Naive thymus-derived CD4-positive, alpha-beta T cell (primary cell): ENCODE measurements around the gene AFG3L2. TPM values are rescaled to one million over a fixed set of nuclear protein-coding genes. Genes with fewer than 3 reads are reported as not detected.

ENCODE experiments used
- ATAC-seq: fragments of 150-1000 bp; cut with Tn5 transposase; 2 replicates; pipeline ENCODE4 v1.10.0; 2021; ENCODE audit warnings: mild to moderate bottlenecking, moderate library complexity
- CTCF ChIA-PET: fragments of 350-600 bp; sonication (Branson Sonifier 250); formaldehyde crosslinking; loops from one replicate; lab custom pipeline; 2021; ENCODE audit warnings: antibody characterized with exemption; lab: Charles Lee
- POLR2A ChIA-PET: fragments of 350-600 bp; sonication (Branson Sonifier 250); formaldehyde crosslinking; loops from one replicate; lab custom pipeline; 2021; ENCODE audit warnings: antibody characterized with exemption, inconsistent platforms; lab: Charles Lee
- DNase-seq, 9 donors: peaks; one replicate each; pipeline versions ENCODE4 v3.0.0 to v3.0.0-alpha.2; 2020 to 2022; ENCODE audit warnings: mixed read lengths in 1 of 9
- H3K27ac ChIP-seq: one replicate; pipeline ENCODE4 v1.7.0; 2013; ENCODE audit warnings: mild to moderate bottlenecking, low read depth, low read length, moderate library complexity
- H3K27me3 ChIP-seq, 2 donors: one replicate each; pipeline ENCODE4 v1.7.0; 2013; ENCODE audit warnings: low read length in 2 of 2, mild to moderate bottlenecking in 2 of 2, moderate library complexity in 2 of 2; ENCODE audit not compliant: control insufficient read depth in 2 of 2, insufficient read depth in 2 of 2
- H3K36me3 ChIP-seq, 3 experiments: 1 replicate in 2 of 3; 2 replicates in 1 of 3; pipeline ENCODE4 v1.7.0; 2013; ENCODE audit warnings: low read length in 3 of 3, mild to moderate bottlenecking in 3 of 3, moderate library complexity in 1 of 3; ENCODE audit not compliant: insufficient read depth in 3 of 3, control insufficient read depth in 2 of 3
- H3K4me1 ChIP-seq, 2 donors: one replicate each; pipeline ENCODE4 v1.7.0; 2013; ENCODE audit warnings: low read length in 2 of 2, mild to moderate bottlenecking in 2 of 2, moderate library complexity in 1 of 2; ENCODE audit not compliant: control insufficient read depth in 2 of 2, insufficient read depth in 2 of 2
- H3K4me3 ChIP-seq: 2 replicates; pipeline ENCODE4 v1.7.0; 2013; ENCODE audit warnings: mild to moderate bottlenecking, low read length
- H3K9me3 ChIP-seq, 3 experiments: 1 replicate in 2 of 3; 2 replicates in 1 of 3; pipeline ENCODE4 v1.7.0; 2013; ENCODE audit warnings: low read length in 3 of 3; ENCODE audit not compliant: control insufficient read depth in 2 of 3
- H3K27ac Mint-ChIP-seq, 9 donors: one replicate each; pipeline ENCODE4 v1.8.0; 2020 to 2022; ENCODE audit warnings: mixed read lengths in 9 of 9, mild to moderate bottlenecking in 8 of 9, moderate library complexity in 5 of 9, inconsistent platforms in 2 of 9
- H3K27me3 Mint-ChIP-seq, 5 donors: one replicate each; pipeline ENCODE4 v1.8.0; 2021 to 2022; ENCODE audit warnings: mixed read lengths in 5 of 5, mild to moderate bottlenecking in 1 of 5
- H3K36me3 Mint-ChIP-seq, 5 donors: one replicate each; pipeline ENCODE4 v1.8.0; 2020 to 2022; ENCODE audit warnings: mixed read lengths in 5 of 5, mild to moderate bottlenecking in 3 of 5, inconsistent platforms in 1 of 5
- H3K4me1 Mint-ChIP-seq, 7 donors: one replicate each; pipeline ENCODE4 v1.8.0; 2020 to 2022; ENCODE audit warnings: mixed read lengths in 7 of 7, mild to moderate bottlenecking in 3 of 7, inconsistent platforms in 1 of 7
- H3K4me3 Mint-ChIP-seq, 10 donors: one replicate each; pipeline ENCODE4 v1.8.0; 2020 to 2022; ENCODE audit warnings: mild to moderate bottlenecking in 10 of 10, mixed read lengths in 10 of 10, moderate library complexity in 6 of 10, inconsistent platforms in 2 of 10
- H3K9me3 Mint-ChIP-seq, 11 donors: one replicate each; pipeline ENCODE4 v1.8.0; 2020 to 2022; ENCODE audit warnings: mixed read lengths in 11 of 11, mild to moderate bottlenecking in 4 of 11, inconsistent platforms in 1 of 11, moderate library complexity in 1 of 11
- intact Hi-C, 2 donors: fragments of 100-400 bp; cut with micrococcal nuclease; formaldehyde crosslinking; loops; one replicate each; pipeline ENCODE4 v1.15.1; 2023
- polyA plus RNA-seq, 2 donors: library from polyadenylated mRNA; unstranded; fragments of 300-500 nt; fragmentation: Illumina TruSeq; gene quantifications; one replicate each; pipeline ENCODE4 v1.2.3, GENCODE V29; 2021
- total RNA-seq, 6 experiments: library from RNA in 5 of 6; stranded (reverse) in 5 of 6; gene quantifications; 1 replicate in 5 of 6; 2 replicates in 1 of 6; pipeline ENCODE4 v1.2.3 and lab custom pipeline; 2021 to 2026

The AFG3L2 gene
- total and polyA plus RNA-seq, 7 experiments from 2014 or later: 26.3 to 42.3 (median 32.0) TPM

DNA sequence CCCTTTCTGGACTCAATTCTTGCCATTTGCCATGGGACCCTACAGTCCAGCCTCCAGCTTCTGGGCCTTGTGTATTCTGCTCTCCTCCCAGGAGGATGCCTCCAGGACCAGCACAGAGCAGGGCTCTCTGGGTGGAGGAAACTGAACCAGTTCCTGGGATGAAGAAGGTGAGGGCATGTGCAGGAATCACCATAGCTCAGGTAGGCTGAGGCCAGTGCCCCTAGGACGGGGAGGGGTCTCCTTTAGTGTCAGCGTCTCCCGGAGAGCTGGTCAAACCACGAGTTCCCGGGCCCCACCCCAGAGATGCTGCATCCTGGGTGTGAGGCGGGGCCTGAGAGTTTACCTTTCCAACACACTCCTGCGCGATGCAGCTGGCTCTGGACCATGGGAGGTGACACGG is 24.9 kb upstream of the AFG3L2 start:
- Mint-ChIP-seq H3K9me3 (no peaks in the 10 kb centered on the region), H3K4me3 (no peak overlapping the region), H3K27me3 (peaks cover 38 to 56% (median 55%) of the 10 kb centered on the region in 5 donors), H3K27ac (no peak overlapping the region), H3K4me1 (peaks cover 1 to 19% (median 12%) of the 10 kb centered on the region in 7 donors), H3K36me3 (no peaks in the 10 kb centered on the region)
- DNase-seq: no peak
- POLR2A ChIA-PET: no interaction called here
- H3K4me3 ChIP-seq: no peak overlapping the region
- no peak for ATAC-seq
- no peaks in the 10 kb centered on the region for H3K36me3 ChIP-seq
- H3K27ac ChIP-seq: no peak overlapping the region
- CTCF ChIA-PET: no interaction called here
- intact Hi-C loops: no loop called here
- peaks cover 7 to 8% of the 10 kb centered on the region in 2 donors for H3K4me1 ChIP-seq
- H3K27me3 ChIP-seq: peaks cover 0 to 5% of the 10 kb centered on the region in 2 donors
- H3K9me3 ChIP-seq: no peaks in the 10 kb centered on the region

DNA sequence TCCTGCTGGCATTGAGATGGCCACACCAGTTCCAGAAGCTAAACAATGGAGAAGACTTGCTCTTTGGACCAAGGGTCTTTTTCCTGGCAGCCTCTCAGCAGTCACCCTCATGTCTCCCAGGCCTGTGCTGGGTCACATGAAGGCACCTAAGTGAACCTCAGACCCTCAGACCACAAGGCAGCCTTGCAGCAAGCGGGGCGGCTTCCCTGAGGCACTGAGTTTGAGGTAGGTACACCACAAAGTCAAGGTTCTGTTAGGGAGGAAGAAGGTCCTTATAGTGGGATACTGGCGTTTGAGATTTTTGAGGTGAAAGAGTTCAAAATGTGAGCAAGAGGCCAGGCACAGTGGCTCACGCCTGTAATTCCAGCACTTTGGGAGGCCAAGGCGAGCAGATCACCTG is 22.2 kb upstream of the AFG3L2 start:
- Mint-ChIP-seq H3K9me3 (peaks cover 0 to 2% (median 0%) of the 10 kb centered on the region in 11 donors), H3K36me3 (no peaks in the 10 kb centered on the region), H3K27me3 (peaks cover 22 to 55% (median 38%) of the 10 kb centered on the region in 5 donors), H3K27ac (no peak overlapping the region), H3K4me1 (peaks cover 0 to 7% (median 0%) of the 10 kb centered on the region in 7 donors), H3K4me3 (no peak overlapping the region)
- Histone ChIP-seq H3K27ac (no peak overlapping the region), H3K36me3 (no peaks in the 10 kb centered on the region), H3K9me3 (no peaks in the 10 kb centered on the region), H3K27me3 (peaks cover 0 to 5% of the 10 kb centered on the region in 2 donors), H3K4me3 (no peak overlapping the region), H3K4me1 (no peaks in the 10 kb centered on the region)
- ChIA-PET POLR2A (no interaction called here), CTCF (no interaction called here)
- DNase-seq: no peak
- ATAC-seq: no peak
- intact Hi-C loops: no loop called here

- intact Hi-C loops: no loop called here
Measured at GRCh38 chr18:12398625-12399024, 21.6 kb upstream of the AFG3L2 start.

GRCh38 chr18:12397793-12398192 is 20.8 kb upstream of the AFG3L2 start:
- no peaks in the 10 kb centered on the region for H3K36me3 ChIP-seq
- POLR2A ChIA-PET: no interaction called here
- H3K27me3 ChIP-seq: peaks cover 0 to 5% of the 10 kb centered on the region in 2 donors
- no peak overlapping the region for H3K4me3 Mint-ChIP-seq
- H3K4me1 ChIP-seq: no peaks in the 10 kb centered on the region
- no peaks in the 10 kb centered on the region for H3K9me3 ChIP-seq
- intact Hi-C loops: no loop called here
- ATAC-seq (no peak), DNase-seq (no peak)
- peaks cover 0 to 3% (median 0%) of the 10 kb centered on the region in 7 donors for H3K4me1 Mint-ChIP-seq
- H3K36me3 Mint-ChIP-seq: no peaks in the 10 kb centered on the region
- no peak overlapping the region for H3K27ac ChIP-seq
- peaks cover 0 to 2% (median 0%) of the 10 kb centered on the region in 11 donors for H3K9me3 Mint-ChIP-seq
- H3K27ac Mint-ChIP-seq: no peak overlapping the region
- CTCF ChIA-PET: no interaction called here
- no peak overlapping the region for H3K4me3 ChIP-seq
- peaks cover 12 to 47% (median 27%) of the 10 kb centered on the region in 5 donors for H3K27me3 Mint-ChIP-seq

More at GRCh38 chr18:12398625-12399024, 21.6 kb upstream of the AFG3L2 start:
- Mint-ChIP-seq H3K36me3 (no peaks in the 10 kb centered on the region), H3K4me3 (no peak overlapping the region), H3K9me3 (peaks cover 0 to 2% (median 0%) of the 10 kb centered on the region in 11 donors), H3K4me1 (peaks cover 0 to 4% (median 0%) of the 10 kb centered on the region in 7 donors), H3K27me3 (peaks cover 16 to 53% (median 33%) of the 10 kb centered on the region in 5 donors), H3K27ac (no peak overlapping the region)
- POLR2A ChIA-PET: no interaction called here
- DNase-seq (no peak), ATAC-seq (no peak)
- Histone ChIP-seq H3K27me3 (peaks cover 0 to 5% of the 10 kb centered on the region in 2 donors), H3K9me3 (no peaks in the 10 kb centered on the region), H3K27ac (no peak overlapping the region), H3K4me3 (no peak overlapping the region), H3K36me3 (no peaks in the 10 kb centered on the region), H3K4me1 (no peaks in the 10 kb centered on the region)
- CTCF ChIA-PET: no interaction called here

- ChIA-PET CTCF (no interaction called here), POLR2A (no interaction called here)
- Mint-ChIP-seq H3K9me3 (peaks cover 0 to 2% (median 0%) of the 10 kb centered on the region in 11 donors), H3K36me3 (no peaks in the 10 kb centered on the region), H3K4me1 (peaks cover 0 to 3% (median 0%) of the 10 kb centered on the region in 7 donors), H3K4me3 (no peak overlapping the region), H3K27ac (no peak overlapping the region), H3K27me3 (peaks cover 6 to 41% (median 22%) of the 10 kb centered on the region in 5 donors)
- no peak for DNase-seq
- H3K4me3 ChIP-seq: no peak overlapping the region
- H3K27me3 ChIP-seq: peaks cover 0 to 5% of the 10 kb centered on the region in 2 donors
- H3K36me3 ChIP-seq: no peaks in the 10 kb centered on the region
- no peaks in the 10 kb centered on the region for H3K4me1 ChIP-seq
- ATAC-seq: no peak
- intact Hi-C loops: no loop called here
- H3K9me3 ChIP-seq: no peaks in the 10 kb centered on the region
- H3K27ac ChIP-seq: no peak overlapping the region
Measured at GRCh38 chr18:12397254-12397653, 20.2 kb upstream of the AFG3L2 start.

- H3K36me3 ChIP-seq: no peaks in the 10 kb centered on the region
- intact Hi-C loops: loop anchor here in 1 of 2 donors (5.0 kb wide), 1 partner anchor 308 kb away; the partner anchor contains the start of genes CEP76 and PSMG2
- Mint-ChIP-seq H3K4me3 (no peak overlapping the region), H3K9me3 (peaks cover 0 to 2% (median 0%) of the 10 kb centered on the region in 11 donors), H3K36me3 (no peaks in the 10 kb centered on the region), H3K27ac (no peak overlapping the region), H3K4me1 (peaks cover 0 to 3% (median 0%) of the 10 kb centered on the region in 7 donors), H3K27me3 (peaks cover 5 to 25% (median 13%) of the 10 kb centered on the region in 5 donors)
- no peak for DNase-seq
- ChIA-PET CTCF (interaction anchor here (0.6 kb wide), 1 partner anchor 330 kb away, joined by 3 read pairs; no protein-coding TSS in a partner anchor), POLR2A (no interaction called here)
- peak; percentile 39 for ATAC-seq
- H3K9me3 ChIP-seq: no peaks in the 10 kb centered on the region
- H3K4me1 ChIP-seq: no peaks in the 10 kb centered on the region
- no peak overlapping the region for H3K4me3 ChIP-seq
- no peaks in the 10 kb centered on the region for H3K27me3 ChIP-seq
- H3K27ac ChIP-seq: no peak overlapping the region
Measured at GRCh38 chr18:12394428-12394827, 17.4 kb upstream of the AFG3L2 start.

DNA sequence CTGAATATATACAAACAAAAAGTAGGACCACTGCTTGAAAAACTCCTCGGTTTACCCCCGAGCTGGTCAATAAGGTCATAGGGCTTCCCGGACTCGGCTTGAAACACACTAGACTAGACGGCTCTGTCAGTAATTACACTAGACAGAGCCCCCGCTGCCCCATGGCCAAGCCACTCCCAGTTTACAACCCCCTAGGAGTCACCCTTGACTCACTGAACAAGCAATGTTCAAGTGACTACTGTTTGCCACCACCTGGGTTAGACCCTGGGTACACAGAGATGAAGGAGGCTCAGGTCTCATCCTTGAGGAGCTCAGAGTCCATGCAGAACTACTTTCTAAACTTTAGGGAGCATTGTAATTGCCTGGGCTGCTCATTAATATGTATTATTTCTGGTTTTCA is 17.0 kb upstream of the AFG3L2 start:
- CTCF ChIA-PET: interaction anchor here (0.6 to 3.1 kb wide), 2 partner anchors 330 to 766 kb away, joined by 3 to 10 read pairs; no protein-coding TSS in a partner anchor
- POLR2A ChIA-PET: no interaction called here

More for the DNA sequence above, 17.0 kb upstream of the AFG3L2 start:
- Histone ChIP-seq H3K9me3 (no peaks in the 10 kb centered on the region), H3K36me3 (no peaks in the 10 kb centered on the region), H3K27ac (no peak overlapping the region), H3K4me1 (no peaks in the 10 kb centered on the region), H3K27me3 (no peaks in the 10 kb centered on the region), H3K4me3 (no peak overlapping the region)
- no peaks in the 10 kb centered on the region for H3K36me3 Mint-ChIP-seq
- peaks cover 5 to 22% (median 9%) of the 10 kb centered on the region in 5 donors for H3K27me3 Mint-ChIP-seq
- no peak overlapping the region for H3K4me3 Mint-ChIP-seq
- ATAC-seq (no peak), DNase-seq (no peak)
- H3K4me1 Mint-ChIP-seq: peaks cover 0 to 3% (median 0%) of the 10 kb centered on the region in 7 donors
- intact Hi-C loops: loop anchor here (2.0 to 5.0 kb wide), 2 partner anchors 308 to 765 kb away; partner anchors contain the start of genes CEP76 (in 1 of the 2) and PSMG2 (in 1 of the 2)
- no peak overlapping the region for H3K27ac Mint-ChIP-seq
- H3K9me3 Mint-ChIP-seq: peaks cover 0 to 2% (median 0%) of the 10 kb centered on the region in 11 donors
